Stimulated activated CD8-positive, alpha-beta memory T cell treated with anti-CD3 and anti-CD28 coated beads, Interleukin-4, amount 100 ng/mL, for 24 hours (primary cell): ENCODE measurements around the gene FGFR2.
"Not testable (repeated sequence)": the region's sequence is repeated elsewhere in the genome, so short reads cannot be mapped to it uniquely, and the experiment has no call there.

Experiments
- DNase-seq: peaks from one replicate; pipeline ENCODE4 v3.0.0-alpha.2; 2020; ENCODE audit warnings: low read depth

The FGFR2 gene

DNA sequence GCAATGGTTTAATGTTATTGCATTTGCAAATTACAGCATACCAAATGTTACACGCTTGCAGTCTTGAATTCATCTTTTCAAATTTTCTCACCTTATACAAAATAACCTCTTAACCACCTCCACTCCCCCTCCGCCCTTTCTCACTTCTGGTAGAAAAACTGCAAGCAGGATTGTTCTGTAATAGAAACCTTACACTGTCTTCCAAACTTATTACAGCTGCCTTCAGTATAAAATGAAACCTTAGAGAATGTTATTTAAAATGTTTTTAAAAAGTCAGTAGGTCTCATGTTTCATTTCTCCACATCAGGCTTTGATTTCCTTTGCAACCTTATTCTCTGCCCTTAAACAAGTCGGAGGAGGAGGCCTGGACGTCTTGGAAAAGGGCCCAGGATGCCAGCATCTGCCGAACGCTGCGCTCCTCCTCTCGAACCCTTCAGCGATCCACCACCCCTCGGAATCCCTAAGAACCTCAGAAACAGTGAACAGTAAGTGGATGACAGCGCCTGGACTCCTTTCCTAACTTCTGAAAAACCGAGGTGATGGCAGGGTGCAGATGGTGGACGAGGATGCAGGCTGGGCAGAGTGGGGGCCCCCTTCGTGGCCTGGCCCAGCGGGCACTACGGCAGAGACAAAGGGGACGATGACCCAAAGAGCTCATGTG, 74.0 kb downstream of the FGFR2 start:
- no peak for DNase-seq

DNA sequence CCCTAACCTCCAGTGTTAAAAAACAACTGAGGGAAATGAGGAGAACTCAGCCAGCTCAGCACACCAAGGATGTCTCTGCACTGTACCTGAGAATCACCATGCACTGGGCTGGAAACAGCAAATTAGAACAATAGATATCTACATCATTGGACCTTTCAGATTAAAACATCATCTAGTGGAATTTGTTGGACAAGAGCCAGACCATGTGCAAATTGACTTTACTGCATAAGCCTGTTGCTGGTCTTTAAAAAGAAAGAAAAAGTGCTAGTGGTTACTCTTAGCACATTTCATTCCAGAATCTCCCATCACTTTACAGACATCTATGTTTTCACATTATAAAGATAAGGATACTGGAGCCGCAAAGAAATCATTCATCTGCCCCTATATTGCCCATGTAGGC, 75.4 kb downstream of the FGFR2 start:
- DNase-seq = no peak

DNA sequence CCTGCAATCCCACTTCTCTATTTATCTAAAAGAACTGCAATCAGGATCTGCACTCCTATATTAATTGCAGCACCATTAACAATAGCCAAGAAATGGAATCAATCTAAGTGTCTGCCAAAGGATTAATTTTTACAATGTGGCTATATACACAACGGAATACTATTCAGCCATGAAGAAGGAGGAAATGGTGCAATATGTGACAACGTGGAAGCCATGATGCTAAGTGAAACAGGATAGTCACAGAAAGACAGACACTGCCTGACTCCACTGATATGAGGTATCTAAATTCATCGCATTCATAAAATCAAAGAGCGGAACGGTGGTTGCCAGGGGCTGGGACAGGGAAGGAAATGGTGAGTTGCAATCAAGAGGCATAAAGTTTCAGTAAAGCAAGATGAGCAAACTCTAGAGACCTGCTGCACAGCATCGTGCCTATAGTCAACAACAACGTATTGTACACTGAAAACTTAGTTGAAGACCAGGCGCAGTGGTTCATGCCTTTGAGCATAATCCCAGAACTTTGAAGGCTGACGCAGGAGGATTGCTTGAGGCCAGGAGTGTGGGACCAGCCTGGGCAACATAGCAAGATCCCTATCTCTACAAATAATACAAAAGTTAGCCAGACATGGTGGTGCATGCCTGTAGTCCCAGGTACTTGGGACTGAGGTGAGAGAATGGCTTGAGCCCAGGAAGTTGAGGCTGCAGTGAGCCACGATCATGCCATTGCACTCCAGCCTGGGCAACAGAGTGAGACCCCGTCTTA, 76.3 kb downstream of the FGFR2 start:
- no peak for DNase-seq

DNA sequence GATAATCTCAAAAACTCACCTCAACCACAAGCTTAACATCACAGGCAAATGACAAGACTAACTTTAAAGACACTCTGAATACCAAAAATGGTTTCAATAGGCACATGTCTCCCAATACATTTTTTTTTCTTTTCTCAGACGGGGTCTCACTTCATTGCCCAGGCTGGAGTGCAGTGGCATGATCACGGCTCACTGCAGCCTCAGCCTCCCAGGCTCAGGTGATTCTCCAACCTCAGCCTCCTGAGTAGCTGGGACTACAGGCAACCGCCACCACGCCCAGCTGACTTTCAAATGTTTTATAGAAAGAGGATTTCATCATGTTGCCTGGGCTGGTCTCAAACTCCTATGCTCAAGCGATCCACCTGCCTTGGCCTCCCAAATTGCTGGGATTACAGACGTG, 77.7 kb downstream of the FGFR2 start:
- DNase-seq = not testable (repeated sequence)

DNA sequence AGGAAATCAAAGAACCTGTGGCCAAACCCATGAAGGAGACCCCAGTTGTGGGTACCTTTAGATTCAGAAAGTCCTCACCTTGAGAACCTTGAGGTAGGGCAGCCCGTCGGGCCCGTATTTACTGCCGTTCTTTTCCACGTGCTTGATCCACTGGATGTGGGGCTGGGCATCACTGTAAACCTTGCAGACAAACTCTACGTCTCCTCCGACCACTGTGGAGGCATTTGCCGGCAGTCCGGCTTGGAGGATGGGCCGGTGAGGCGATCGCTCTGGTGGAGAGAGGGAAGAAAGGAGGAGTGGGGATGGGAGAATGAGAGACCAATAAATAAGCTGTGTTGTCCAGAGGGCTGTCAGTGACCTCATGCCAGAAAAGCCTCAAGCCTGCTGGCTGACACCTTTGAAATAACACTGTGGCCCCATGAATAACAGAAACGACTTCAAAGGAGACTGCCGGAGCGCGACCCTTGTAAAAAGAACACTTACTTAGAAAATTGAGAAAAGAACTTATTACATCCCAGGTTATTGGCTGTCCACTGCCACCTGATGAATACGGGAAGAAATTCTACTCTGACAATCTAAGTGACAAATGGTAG, 78.2 kb downstream of the FGFR2 start:
- DNase-seq = no peak

DNA sequence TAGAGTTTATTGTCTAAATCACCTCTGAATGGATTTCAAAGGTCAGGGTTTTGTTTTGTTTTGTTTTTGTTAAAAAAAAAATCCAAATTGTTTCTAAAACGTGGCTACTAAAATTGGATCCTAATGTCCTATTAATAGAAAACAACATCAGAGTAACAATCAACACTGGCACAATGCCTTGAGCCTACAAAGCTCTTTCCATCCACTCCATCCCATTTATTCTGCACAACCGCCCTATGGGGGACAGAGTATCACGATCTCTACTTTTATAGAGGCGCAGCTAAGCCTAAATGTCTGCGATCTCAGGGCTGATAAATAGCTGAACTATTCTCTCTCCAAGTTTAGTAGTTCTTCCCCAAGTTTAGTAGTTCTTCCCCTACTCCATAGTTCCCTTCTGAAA, 78.8 kb downstream of the FGFR2 start:
- no peak for DNase-seq

DNA sequence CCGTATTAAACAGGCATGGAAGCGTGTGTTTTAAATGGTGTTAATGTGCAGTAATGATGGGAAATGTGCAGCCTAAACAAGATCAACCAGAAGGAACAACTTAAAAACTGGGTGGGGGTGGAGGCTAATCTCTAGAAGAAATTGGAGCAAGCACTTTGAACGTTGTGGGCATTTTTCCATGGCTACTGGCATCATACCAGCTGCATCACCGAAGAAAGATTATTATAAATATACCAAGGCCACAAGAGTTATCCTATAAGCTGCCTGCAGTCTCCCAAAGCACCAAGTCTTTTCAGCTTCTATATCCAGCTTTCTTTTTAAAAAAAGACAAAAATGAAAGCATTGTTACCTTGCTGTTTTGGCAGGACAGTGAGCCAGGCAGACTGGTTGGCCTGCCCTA, 79.9 kb downstream of the FGFR2 start:
- DNase-seq = no peak

DNA sequence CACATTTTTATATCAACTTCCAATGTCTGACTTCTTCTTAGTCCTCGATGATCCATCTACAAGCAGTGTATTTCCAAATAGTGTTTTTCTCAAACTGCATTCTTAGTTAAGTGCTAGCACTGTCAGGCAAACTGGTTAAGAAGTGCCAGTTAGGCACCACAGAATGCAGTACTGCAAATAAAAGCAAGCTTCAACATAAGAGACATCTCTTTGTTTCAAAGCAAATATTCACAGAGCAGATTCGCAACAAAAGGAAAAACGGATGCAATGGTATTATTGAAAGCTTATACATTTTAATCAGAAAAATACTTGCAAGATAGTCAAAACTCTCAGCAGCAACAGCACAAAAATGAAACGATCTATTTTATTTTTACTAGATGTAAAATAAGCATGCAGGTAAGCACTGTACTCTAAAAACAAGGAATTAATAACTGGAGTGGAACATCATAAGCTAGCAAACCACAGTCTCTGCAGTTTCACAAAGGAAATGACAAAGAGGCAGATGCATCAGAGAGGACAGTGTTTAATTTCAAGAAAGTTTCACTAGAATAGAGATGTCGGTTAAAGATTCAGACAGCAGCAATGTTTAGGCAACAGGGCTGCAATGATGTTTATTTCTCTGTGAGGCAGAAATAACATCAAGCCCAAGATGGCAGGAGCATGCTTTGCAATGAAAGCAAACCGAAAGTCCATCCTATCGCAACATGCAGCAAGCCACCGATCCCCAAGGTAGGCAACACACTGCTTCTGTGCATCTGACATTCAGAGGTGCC, 82.0 kb downstream of the FGFR2 start:
- no peak for DNase-seq

DNA sequence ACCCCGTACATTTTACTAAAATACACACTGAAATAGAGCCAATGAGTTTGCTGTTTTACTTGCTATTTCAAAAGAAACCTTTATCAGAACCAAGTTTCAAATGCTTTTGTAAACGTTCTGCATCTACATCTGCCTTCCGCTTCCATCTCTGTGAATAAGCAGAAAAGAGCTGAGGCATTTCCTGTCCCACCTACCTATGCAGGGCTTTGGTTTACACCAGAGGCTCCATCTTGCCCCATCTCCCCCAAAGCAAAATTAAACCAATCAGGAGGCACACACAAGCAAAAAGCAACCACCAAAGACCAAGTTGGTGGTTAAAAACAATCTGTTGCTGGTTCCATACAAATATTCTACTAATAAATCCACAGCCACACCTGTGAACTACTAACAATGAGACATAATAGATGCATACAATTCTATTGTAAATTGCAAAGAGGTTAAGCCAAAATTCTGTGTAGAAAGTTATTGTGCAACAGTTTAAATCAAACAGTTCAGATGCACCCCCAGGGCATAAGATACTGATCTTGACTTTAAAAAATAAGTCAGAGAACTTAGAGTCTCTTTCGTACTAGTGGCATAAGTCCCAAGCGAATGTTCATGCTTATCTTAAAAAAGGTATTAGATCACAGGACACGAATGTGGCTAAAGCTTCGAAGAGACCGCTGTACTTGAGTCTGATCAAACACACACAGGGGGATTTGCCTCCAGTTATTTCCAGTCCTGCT, 83.9 kb downstream of the FGFR2 start:
- DNase-seq = no peak

DNA sequence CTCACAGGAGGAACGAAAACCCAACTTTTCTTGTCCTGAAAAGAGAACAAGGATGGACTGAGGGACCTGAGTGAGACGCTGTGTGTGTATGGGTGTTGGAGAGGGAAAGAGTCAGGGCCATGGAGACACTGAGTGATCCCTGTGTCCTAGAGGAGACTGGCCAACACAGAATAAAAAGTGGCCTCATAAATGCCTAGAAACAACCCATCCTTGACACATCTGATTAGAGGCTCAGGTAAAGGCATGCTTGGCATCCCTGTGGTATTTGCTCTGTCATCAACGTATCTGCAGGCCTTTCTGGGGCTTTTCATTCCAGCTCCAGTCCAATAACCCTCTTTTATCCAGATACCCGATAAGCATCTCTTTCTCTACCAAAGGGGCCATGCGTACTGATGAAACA, 86.3 kb downstream of the FGFR2 start:
- no peak for DNase-seq

DNA sequence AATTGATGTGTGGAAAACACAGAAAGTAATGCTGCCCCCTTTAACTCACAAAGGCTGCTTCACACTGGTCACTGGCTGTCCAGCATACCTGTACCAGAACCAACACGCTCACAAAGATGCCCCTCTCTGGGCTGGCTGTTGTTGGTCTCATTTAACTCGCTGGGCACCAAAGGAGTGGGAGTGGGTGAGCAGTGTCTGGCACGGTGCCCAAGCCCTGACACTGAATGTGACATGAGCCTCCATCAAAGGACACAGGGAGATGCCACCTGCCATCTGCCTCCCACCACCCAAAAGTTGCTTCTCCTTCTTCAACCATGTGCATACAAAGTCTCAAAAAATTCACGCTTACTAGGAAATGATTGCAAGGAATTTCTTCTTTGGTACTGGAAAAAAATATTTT, 86.8 kb downstream of the FGFR2 start:
- DNase-seq = no peak

DNA sequence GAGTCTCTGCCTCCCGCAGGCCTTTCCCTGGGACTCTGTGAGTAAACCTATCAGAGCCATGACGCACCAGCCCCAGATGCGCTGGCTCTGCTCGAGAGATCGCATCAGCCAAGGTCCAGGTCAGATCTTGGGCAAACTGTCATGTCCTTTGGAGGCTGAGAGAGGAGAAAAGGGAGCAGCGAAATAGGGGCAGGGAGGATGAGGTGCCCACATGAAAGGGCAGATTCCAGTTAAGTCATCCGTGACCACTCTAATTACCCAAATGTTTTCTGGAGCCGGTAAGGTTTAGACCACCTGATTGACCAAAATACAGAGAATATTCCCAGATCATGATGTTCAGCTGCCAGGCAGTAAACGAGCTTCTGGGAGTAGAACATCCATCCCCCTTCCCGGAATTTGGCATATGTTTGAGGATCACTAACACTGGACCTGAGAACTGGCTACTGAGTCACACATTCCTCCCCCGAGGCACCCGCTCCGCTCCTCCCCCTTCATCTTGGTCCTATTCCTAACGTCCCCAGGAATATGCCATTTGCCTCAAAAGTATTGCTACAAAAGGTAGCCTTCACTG, 88.0 kb downstream of the FGFR2 start:
- DNase-seq = no peak

DNA sequence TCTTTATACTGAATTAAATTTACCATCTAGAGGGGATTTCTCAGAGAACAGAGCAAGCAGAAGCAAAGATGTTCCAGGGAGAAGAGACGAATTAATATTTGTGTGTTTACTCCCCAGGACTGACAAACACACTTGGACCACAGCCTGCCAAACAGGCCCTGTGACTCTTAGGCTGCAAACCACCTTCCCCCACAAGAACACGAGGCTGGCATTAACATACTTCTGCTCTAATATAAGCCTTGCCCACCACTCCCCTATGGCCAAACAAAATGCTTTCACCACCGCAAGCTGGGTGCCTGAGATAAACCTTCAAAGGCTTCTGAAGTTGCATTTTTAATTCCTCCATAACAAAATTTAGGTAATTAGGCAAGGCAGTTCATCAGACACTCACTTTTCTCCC, 88.4 kb downstream of the FGFR2 start:
- no peak for DNase-seq

DNA sequence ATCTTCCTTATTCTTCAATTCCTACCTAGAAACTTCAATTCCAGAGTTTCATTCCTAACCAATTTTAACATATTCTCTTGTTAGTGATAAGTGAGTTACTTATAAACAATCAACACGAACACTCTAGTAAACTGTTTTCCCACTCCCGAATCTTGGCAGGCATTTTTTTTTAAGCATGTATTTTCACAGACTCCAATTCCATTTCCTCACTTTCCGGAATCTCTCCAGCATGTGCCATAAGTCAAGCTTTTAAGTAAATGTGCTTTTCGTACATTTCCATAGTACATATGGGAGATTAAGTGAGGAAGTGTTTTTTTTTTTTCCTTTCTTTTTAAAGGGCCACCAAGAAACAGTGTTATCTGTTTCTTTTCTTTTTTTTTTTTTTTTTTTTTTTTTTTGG, 89.1 kb downstream of the FGFR2 start:
- no peak for DNase-seq

DNA sequence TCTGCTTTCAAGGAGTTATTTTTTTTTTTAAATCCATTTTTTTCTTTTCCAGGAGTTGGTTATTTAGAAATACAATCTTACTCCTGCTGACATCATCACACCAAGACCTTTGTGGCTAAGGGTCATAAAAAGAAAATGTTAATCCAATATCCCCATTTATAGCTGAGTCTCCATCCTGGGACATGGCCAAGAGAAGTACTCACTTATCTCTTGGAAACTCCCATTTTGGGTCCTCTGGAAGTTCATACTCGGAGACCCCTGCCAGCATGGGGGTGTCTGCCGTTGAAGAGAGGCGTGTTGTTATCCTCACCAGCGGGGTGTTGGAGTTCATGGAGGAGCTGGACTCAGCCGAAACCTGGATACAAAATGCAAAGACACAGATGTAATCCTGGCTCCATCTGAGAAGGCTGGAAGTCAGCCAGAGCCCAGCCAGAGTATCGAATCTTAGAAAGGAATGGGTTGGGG, 94.6 kb downstream of the FGFR2 start:
- no peak for DNase-seq

DNA sequence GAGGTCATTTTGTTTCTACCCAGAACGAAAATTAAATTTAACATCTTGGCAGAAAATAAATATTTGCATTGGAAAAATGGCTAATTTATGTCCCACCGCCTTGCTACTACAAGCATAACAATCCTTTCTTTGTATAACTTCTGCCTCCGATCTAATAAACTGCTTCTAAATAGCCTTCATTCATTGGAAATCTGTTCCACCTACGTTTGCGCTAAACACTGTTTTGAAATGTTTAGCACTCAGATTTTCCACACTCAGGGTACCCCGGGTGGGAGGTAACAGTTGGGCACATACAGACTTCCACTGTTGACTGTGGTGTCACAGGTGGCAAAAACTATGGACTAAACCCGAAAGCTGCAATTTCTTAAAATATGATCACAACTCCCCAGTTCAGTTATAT, 96.4 kb downstream of the FGFR2 start:
- no peak for DNase-seq

DNA sequence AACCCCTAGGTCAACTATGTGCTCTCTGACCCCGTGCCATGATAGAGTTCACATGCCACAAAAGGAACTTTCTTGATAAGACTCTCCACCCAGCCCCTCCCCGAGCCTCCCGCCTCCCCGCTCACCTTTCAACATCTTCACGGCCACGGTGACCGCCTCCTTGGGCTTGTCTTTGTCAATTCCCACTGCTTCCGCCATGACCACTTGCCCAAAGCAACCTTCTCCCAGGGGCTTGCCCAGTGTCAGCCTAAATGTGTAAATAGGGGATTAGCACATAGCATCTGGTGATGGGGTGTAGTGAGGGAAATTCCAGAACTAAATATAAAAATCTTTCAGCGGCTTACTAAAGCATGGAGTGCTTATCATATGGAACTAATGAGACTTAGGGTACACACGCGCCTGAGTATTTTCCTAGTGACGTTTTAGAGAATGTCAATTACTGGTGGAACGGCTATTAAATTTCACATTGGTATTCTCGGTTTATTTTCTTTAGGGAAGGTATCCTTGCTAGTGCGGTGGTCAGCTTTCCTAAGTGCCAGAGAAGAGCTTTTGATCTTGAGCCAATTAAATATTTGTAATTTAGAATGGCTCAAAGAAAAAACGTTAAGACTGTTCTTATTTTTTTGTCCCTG, 97.4 kb downstream of the FGFR2 start:
- no peak for DNase-seq

DNA sequence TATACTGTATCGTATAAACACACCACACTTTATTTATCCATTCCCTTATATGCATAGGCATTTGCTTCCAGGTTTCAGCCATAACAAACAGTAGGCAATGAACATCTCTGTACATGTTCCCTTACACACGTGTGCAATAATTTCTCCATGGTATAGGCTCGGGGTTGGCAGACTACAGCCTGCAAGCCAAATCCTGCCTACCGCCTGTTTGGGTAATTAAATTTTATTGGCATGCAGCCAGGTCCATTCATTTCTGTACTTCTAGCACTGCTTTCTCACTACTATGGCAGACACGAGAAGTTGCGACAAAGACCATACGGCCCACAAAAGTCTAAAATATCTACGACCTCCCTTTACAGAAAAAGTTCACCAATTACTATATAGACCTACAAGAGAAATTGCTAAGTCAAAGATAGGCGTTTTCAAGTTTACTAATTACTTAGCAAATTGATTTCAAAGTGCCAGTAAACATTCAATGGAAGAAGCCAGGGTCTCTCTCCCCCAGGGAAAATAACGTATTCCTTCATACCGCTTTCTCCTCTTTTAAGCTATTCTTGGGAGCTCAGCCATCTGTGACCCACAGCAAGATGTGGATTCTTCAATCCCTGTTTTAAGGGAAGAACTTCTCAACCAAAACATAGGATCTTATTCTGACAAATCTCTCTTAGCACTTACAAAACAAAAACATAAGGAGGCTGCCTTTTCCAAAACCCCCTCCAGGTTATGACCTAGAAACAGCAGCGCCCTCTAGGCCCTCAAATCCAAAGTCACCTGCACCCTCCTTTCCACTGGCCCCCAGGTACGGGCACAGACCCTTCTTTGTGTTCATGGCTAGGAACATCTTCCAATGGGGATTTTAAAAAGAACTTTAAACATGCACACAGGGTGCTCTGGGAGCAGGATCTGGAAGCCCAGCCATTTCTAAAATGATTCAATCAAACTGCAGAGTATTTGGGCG, 100.5 kb downstream of the FGFR2 start:
- no peak for DNase-seq

DNA sequence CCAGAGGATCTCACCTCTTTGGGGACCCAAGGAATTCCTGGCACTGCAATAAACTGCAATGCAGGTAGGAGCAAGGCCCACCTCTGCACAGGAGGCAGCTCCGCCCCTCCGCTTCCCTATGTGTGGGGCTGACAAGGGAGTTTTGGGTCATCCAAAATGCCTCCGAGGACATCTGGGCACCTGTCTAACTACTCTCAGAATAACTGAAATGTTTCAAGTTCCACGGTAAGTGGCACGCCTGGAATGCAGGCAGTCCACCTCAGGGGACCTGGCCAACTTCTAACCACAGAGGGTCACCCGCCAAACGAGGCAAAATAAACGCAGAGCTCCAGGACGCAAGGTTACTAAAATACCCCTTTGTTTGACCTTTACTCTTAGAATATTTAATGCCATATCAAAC, 102.5 kb downstream of the FGFR2 start:
- no peak for DNase-seq

DNA sequence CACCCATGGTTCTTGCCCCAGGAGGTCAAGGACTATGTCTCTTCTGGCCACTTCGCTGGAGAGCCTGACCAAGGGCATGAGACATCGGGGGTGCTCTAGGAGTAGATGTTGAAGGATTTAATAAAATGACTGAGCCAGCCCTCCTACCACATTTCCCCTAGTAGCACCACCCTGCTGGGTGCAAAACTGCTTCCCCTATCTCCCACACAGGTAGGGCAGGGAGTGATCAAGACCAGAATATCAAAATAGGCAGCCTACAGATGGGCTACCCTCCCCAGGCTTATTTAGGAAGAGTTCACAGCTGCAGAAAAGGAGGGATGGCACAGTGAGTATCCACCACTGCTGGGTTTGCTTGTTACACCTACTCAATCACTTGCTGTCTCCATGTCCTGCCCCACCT, 103.9 kb downstream of the FGFR2 start:
- no peak for DNase-seq
